K562 (cell line): ENCODE data around the gene MPV17L2. TPM values are rescaled to one million over a fixed set of nuclear protein-coding genes. Genes with fewer than 3 reads are reported as not detected.
A peak's percentile ranks its signal among the peaks of the same experiment; 100 is the strongest.

Source experiments
- BDP1 ChIP-seq: IDR thresholded peaks from 3 replicates; pipeline ENCODE4 v1.6.1; 2011; ENCODE audit not compliant: insufficient read length, insufficient read depth
- CREM ChIP-seq: IDR thresholded peaks from 2 replicates; pipeline ENCODE4 v1.6.1; 2014; ENCODE audit warnings: antibody characterized with exemption, low read depth
- CTBP1 ChIP-seq: fragments of 450-650 bp; IDR thresholded peaks from 2 replicates; pipeline ENCODE4 v1.6.1; 2016; ENCODE audit warnings: borderline replicate concordance
- FIP1L1 ChIP-seq: fragments of 200-400 bp; formaldehyde crosslinking; IDR thresholded peaks from 2 replicates; pipeline ENCODE4 v1.6.1; 2018; ENCODE audit warnings: mild to moderate bottlenecking, low read depth, low read length; ENCODE audit not compliant: poor library complexity, severe bottlenecking
- GABPA ChIP-seq: fragments of 200-800 bp; sonication (Bioruptor generic); conservative IDR thresholded peaks from 2 replicates; pipeline ENCODE4 v1.6.1; 2016; ENCODE audit warnings: low read depth, missing genetic modification characterization, missing compliant biosample characterization
- GATA2 ChIP-seq: sonication (generic); formaldehyde crosslinking; IDR thresholded peaks from 2 replicates; pipeline ENCODE4 v1.4.0; 2020; ENCODE audit warnings: mild to moderate bottlenecking, missing genetic modification reagents
- GTF2A2 ChIP-seq: IDR thresholded peaks from 2 replicates; pipeline ENCODE4 v1.6.1; 2016; ENCODE audit warnings: mild to moderate bottlenecking, missing genetic modification characterization, missing compliant biosample characterization
- GTF2E2 ChIP-seq: fragments of 200-800 bp; sonication (Bioruptor generic); IDR thresholded peaks from 2 replicates; pipeline ENCODE4 v1.6.1; 2016; ENCODE audit warnings: missing genetic modification characterization, missing compliant biosample characterization
- HMG20A ChIP-seq: fragments of 450-650 bp; formaldehyde crosslinking; conservative IDR thresholded peaks from 2 replicates; pipeline ENCODE4 v1.4.0; 2020; ENCODE audit warnings: mild to moderate bottlenecking, mixed read lengths
- L3MBTL2 ChIP-seq: fragments of 450-650 bp; IDR thresholded peaks from 2 replicates; pipeline ENCODE4 v1.6.1; 2016; ENCODE audit warnings: mild to moderate bottlenecking, moderate library complexity
- MCM5 ChIP-seq: fragments of 450-650 bp; IDR thresholded peaks from 2 replicates; pipeline ENCODE4 v1.6.1; 2016; ENCODE audit warnings: low read depth
- PHF20 ChIP-seq: fragments of 450-650 bp; IDR thresholded peaks from 2 replicates; pipeline ENCODE4 v1.6.1; 2018; ENCODE audit not compliant: partially characterized antibody
- PHTF2 ChIP-seq: fragments of 250-450 bp; sonication (Bioruptor Pico); IDR thresholded peaks from 2 replicates; pipeline ENCODE4 v1.5.0; 2021; ENCODE audit warnings: mild to moderate bottlenecking
- PTRF ChIP-seq: fragments of 450-650 bp; IDR thresholded peaks from 2 replicates; pipeline ENCODE4 v1.6.1; 2016; ENCODE audit warnings: mild to moderate bottlenecking, missing genetic modification characterization, missing compliant biosample characterization
- SIRT6 ChIP-seq: IDR thresholded peaks from one replicate; pipeline ENCODE4 v1.6.1; 2012; ENCODE audit warnings: low read depth, mild to moderate bottlenecking, control low read depth, inconsistent platforms, low read length, moderate library complexity
- SOX6 ChIP-seq: fragments of 450-650 bp; IDR thresholded peaks from 2 replicates; pipeline ENCODE4 v1.6.1; 2014; ENCODE audit warnings: mild to moderate bottlenecking
- SREBF2 ChIP-seq: sonication (generic); formaldehyde crosslinking; IDR thresholded peaks from 2 replicates; pipeline ENCODE4 v1.4.0; 2020; ENCODE audit warnings: mild to moderate bottlenecking, missing genetic modification reagents
- TAF1 ChIP-seq: IDR thresholded peaks from 2 replicates; pipeline ENCODE4 v1.6.1; 2011; ENCODE audit warnings: mild to moderate bottlenecking, low read length, moderate library complexity; ENCODE audit not compliant: insufficient read depth, control insufficient read depth, severe bottlenecking; ENCODE audit errors: extremely low read depth
- ZFX ChIP-seq: sonication (generic); formaldehyde crosslinking; IDR thresholded peaks from 2 replicates; pipeline ENCODE4 v1.8.0; 2022; ENCODE audit warnings: mild to moderate bottlenecking, missing genetic modification reagents, moderate library complexity
- ZNF699 ChIP-seq: fragments of 250-450 bp; sonication (Bioruptor Pico); IDR thresholded peaks from 2 replicates; pipeline ENCODE4 v1.8.0; 2021; ENCODE audit warnings: mild to moderate bottlenecking, moderate library complexity; ENCODE audit not compliant: insufficient replicate concordance
- ZNF778 ChIP-seq: fragments of 450-650 bp; formaldehyde crosslinking; IDR thresholded peaks from 2 replicates; pipeline ENCODE4 v1.4.0; 2020; ENCODE audit warnings: mild to moderate bottlenecking, moderate library complexity
- polyA plus RNA-seq, 8 experiments: library from polyadenylated mRNA; depleted of rRNA in 4 of 8; stranded (reverse) in 5 of 8; unstranded in 3 of 8; fragments of >200 nt; fragmentation: Nextera tagmentation in 2 of 8; fragmentation: Illumina TruSeq in 1 of 8; extraction: Ambion mirVana in 2 of 8; extraction: Trizol in 1 of 8; gene quantifications; 2 replicates each; pipeline versions ENCODE4 v1.2.1 to v1.2.3, GENCODE V29; 2011 to 2014; ENCODE audit warnings: inconsistent platforms in 1 of 8, missing spikeins in 1 of 8
- total RNA-seq, 7 experiments: library from RNA; depleted of rRNA in 6 of 7; stranded (reverse); fragments of >200 nt in 6 of 7; fragmentation: Illumina TruSeq in 2 of 7; extraction: Trizol in 2 of 7; gene quantifications; 2 replicates each; pipeline versions ENCODE4 v1.2.1 to v1.2.3, GENCODE V29; 2011 to 2021; ENCODE audit warnings: low replicate concordance in 1 of 7
- TF ChIP-seq, protein P1 (sequence below): sonication (generic); formaldehyde crosslinking; IDR thresholded peaks from 2 replicates; pipeline ENCODE4 v1.8.0; 2022; ENCODE audit warnings: mild to moderate bottlenecking, missing genetic modification reagents
- TF ChIP-seq, protein P2 (sequence below): fragments of 250-450 bp; sonication (Bioruptor Pico); IDR thresholded peaks from 2 replicates; pipeline ENCODE4 v1.9.0; 2021; ENCODE audit warnings: mild to moderate bottlenecking, inconsistent platforms

The MPV17L2 gene
- total and polyA plus RNA-seq, 9 of the 15 experiments (the other 6 are each of a cell fraction or from before 2014, with no cell fraction given): 10.6 to 60.2 (median 28.5) TPM

DNA sequence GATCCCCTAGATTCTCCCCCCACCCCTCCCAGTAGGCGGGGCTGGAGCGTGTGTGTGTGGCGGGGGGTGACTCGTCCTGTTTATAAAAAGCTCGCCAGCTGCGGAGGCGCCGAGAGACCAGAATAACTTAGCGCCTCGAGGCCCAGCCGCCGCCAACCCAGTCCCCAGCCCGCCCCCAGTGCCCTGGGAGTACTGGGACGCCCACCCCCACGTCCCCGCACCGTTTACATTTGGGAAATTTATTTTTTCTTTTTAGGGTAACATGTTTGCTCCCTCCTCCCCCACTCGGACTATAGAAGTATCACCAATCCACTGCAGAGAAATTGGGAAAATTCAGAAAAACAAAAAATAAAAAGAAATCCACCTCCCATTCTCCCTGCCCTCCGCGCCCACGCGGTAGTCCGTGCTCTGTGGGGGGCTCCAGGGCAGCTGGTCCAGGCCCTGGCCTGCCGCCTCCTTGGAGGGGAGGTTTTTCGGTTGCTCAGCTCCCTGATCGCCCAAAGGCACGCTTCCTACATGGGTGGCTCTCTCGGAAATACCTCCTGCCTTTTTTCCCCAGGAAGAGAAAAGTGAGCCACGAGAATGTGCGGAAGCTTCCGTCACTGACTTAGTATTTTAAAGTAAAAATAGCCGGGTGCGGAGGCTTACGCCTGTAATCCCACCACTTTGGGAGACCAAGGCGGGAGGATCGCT, 12.3 kb downstream of the MPV17L2 start (continued):
- TF ChIP-seq MCM5 (no peak), HMG20A (CRISPR knock-in tag) (no peak), BDP1 (no peak), CTBP1 (no peak), ZNF778 (CRISPR knock-in tag) (no peak), GABPA (tag) (no peak), ZNF699 (no peak), PTRF (no peak), ZFX (CRISPR knock-in tag) (peak; percentile 53; the same call in 1 of the 2 replicates), SREBF2 (CRISPR knock-in tag) (no peak), SOX6 (no peak), FIP1L1 (no peak), GTF2E2 (0 out of 2 replicates have a peak, but pooled peaks have one; percentile 54), L3MBTL2 (no peak), TAF1 (peak; percentile 45), GTF2A2 (tag) (peak; percentile 55; the same call in 1 of the 2 replicates), GATA2 (CRISPR knock-in tag) (no peak), SIRT6 (no peak), CREM (peak; percentile 62; the same call in 1 of the 2 replicates), PHTF2 (CRISPR knock-in tag) (no peak), PHF20 (no peak)
- TF ChIP-seq, protein P1, sequence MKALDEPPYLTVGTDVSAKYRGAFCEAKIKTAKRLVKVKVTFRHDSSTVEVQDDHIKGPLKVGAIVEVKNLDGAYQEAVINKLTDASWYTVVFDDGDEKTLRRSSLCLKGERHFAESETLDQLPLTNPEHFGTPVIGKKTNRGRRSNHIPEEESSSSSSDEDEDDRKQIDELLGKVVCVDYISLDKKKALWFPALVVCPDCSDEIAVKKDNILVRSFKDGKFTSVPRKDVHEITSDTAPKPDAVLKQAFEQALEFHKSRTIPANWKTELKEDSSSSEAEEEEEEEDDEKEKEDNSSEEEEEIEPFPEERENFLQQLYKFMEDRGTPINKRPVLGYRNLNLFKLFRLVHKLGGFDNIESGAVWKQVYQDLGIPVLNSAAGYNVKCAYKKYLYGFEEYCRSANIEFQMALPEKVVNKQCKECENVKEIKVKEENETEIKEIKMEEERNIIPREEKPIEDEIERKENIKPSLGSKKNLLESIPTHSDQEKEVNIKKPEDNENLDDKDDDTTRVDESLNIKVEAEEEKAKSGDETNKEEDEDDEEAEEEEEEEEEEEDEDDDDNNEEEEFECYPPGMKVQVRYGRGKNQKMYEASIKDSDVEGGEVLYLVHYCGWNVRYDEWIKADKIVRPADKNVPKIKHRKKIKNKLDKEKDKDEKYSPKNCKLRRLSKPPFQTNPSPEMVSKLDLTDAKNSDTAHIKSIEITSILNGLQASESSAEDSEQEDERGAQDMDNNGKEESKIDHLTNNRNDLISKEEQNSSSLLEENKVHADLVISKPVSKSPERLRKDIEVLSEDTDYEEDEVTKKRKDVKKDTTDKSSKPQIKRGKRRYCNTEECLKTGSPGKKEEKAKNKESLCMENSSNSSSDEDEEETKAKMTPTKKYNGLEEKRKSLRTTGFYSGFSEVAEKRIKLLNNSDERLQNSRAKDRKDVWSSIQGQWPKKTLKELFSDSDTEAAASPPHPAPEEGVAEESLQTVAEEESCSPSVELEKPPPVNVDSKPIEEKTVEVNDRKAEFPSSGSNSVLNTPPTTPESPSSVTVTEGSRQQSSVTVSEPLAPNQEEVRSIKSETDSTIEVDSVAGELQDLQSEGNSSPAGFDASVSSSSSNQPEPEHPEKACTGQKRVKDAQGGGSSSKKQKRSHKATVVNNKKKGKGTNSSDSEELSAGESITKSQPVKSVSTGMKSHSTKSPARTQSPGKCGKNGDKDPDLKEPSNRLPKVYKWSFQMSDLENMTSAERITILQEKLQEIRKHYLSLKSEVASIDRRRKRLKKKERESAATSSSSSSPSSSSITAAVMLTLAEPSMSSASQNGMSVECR (CRISPR knock-in tag): 0 out of 2 replicates have a peak, but pooled peaks have one; percentile 47
- TF ChIP-seq, protein P2, sequence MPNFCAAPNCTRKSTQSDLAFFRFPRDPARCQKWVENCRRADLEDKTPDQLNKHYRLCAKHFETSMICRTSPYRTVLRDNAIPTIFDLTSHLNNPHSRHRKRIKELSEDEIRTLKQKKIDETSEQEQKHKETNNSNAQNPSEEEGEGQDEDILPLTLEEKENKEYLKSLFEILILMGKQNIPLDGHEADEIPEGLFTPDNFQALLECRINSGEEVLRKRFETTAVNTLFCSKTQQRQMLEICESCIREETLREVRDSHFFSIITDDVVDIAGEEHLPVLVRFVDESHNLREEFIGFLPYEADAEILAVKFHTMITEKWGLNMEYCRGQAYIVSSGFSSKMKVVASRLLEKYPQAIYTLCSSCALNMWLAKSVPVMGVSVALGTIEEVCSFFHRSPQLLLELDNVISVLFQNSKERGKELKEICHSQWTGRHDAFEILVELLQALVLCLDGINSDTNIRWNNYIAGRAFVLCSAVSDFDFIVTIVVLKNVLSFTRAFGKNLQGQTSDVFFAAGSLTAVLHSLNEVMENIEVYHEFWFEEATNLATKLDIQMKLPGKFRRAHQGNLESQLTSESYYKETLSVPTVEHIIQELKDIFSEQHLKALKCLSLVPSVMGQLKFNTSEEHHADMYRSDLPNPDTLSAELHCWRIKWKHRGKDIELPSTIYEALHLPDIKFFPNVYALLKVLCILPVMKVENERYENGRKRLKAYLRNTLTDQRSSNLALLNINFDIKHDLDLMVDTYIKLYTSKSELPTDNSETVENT (CRISPR knock-in tag): no peak
